ENCODE results near the gene CFAP298. TPM values are rescaled to one million over a fixed set of nuclear protein-coding genes. Genes with fewer than 3 reads are reported as not detected.

The CFAP298 gene
- total and polyA plus RNA-seq, 2 donors (not counting 3 experiments of a cell fraction or from before 2014, with no cell fraction given) = 17.6 to 44.1 TPM

DNA sequence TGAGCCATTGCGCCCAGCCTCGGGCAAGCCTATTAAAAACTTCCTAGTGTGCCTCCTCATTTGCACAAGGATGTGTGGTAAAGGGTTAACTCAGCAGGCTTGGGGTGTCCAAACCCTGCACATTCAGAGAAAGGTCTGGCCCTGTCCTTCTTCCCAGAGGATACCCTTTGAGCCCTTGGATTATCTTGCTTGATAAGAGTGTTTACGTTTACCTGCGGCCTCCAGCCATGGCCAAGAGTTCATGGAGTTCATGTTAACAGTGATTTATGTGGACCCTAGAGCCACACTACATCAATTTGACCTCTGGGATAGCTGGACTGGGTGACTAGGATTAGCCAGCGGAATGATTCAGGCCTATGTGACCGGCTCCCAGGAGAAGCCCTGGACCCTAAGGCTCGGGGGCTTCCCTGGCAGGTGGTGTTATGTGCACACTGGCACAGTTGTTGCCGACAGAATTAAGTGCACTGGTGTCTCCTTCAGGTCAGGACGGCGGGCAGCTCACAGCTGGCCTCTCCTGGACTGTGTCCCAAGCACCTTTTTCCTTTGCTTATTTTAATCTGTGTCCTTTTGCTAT lies 19.2 kb downstream of the CFAP298 start:
- H3K9me3 ChIP-seq (replicated peaks; ENCODE audit: control insufficient read depth, insufficient read depth, low read length) = no peaks in the 10 kb centered on the region
- H3K9ac ChIP-seq (replicated peaks; ENCODE audit: extremely low read depth, insufficient read depth, low read length) = no peak overlapping the region
- no peaks in the 10 kb centered on the region for H3K36me3 ChIP-seq (ENCODE audit: control insufficient read depth in 2 of 2, extremely low read depth in 1 of 2, insufficient read depth in 2 of 2, low read length in 2 of 2)
- H3K4me1 ChIP-seq (ENCODE audit: control insufficient read depth, extremely low read depth, insufficient read depth, low read length) = peaks cover 9% of the 10 kb centered on the region
- ChIA-PET POLR2A (no interaction called here), CTCF (interaction anchor here (9.7 kb wide), 1 partner anchor 187 kb away, joined by 286 read pairs; the partner anchor contains the start of gene EVA1C)
- dilution Hi-C loops (cut with MboI; ENCODE audit: extremely low pct_ligation_motif_present, low sequenced_read_pairs) = no loop called here
- H3K9me1 ChIP-seq (replicated peaks; ENCODE audit: control insufficient read depth, extremely low read depth, insufficient read depth, low read length) = no peaks in the 10 kb centered on the region
- intact Hi-C loops (cut with micrococcal nuclease) = no loop called here
- FAIRE-seq = no peak
- DNase-seq (ENCODE audit: low read depth, low spot score) = no peak
- H3K4me3 ChIP-seq (replicated peaks in 1 of 3; ENCODE audit: insufficient read depth in 1 of 3, low read depth in 1 of 3, low read length in 3 of 3) = no peak overlapping the region
- no peak overlapping the region for H3K27ac ChIP-seq (ENCODE audit: insufficient read depth, low read depth, low read length)
- no TSS peak for BruUV-seq (replicated peaks)
- H3K4me2 ChIP-seq (ENCODE audit: insufficient read depth, low read length) = no peak overlapping the region
- no peaks in the 10 kb centered on the region for H3K27me3 ChIP-seq (ENCODE audit: control insufficient read depth in 2 of 2, insufficient read depth in 2 of 2, low read length in 2 of 2)
- no peak overlapping the region for H2AFZ ChIP-seq (ENCODE audit: low read depth, low read length)
- TF ChIP-seq GATA2 (IDR thresholded peaks at IDR 0.05; ENCODE audit: insufficient read depth, insufficient read length, low read depth, low read length) = no peak
- TF ChIP-seq MYC (IDR thresholded peaks at IDR 0.05; ENCODE audit: low read depth, low read length) = no peak
- no peak for TF ChIP-seq EZH2 (IDR thresholded peaks at IDR 0.05; ENCODE audit: borderline replicate concordance, low read depth, low read length, severe bottlenecking)
- TF ChIP-seq, protein P1, sequence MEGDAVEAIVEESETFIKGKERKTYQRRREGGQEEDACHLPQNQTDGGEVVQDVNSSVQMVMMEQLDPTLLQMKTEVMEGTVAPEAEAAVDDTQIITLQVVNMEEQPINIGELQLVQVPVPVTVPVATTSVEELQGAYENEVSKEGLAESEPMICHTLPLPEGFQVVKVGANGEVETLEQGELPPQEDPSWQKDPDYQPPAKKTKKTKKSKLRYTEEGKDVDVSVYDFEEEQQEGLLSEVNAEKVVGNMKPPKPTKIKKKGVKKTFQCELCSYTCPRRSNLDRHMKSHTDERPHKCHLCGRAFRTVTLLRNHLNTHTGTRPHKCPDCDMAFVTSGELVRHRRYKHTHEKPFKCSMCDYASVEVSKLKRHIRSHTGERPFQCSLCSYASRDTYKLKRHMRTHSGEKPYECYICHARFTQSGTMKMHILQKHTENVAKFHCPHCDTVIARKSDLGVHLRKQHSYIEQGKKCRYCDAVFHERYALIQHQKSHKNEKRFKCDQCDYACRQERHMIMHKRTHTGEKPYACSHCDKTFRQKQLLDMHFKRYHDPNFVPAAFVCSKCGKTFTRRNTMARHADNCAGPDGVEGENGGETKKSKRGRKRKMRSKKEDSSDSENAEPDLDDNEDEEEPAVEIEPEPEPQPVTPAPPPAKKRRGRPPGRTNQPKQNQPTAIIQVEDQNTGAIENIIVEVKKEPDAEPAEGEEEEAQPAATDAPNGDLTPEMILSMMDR (IDR thresholded peaks at IDR 0.05; ENCODE audit: extremely low read depth in 1 of 2, insufficient read depth in 1 of 2, low read depth in 1 of 2, low read length in 2 of 2) = no peak
- TF ChIP-seq POLR2AphosphoS5 (IDR thresholded peaks at IDR 0.05; ENCODE audit: insufficient read depth, low read depth, low read length) = no peak
- no peak for TF ChIP-seq POLR2A (IDR thresholded peaks at IDR 0.05; ENCODE audit: low read depth, low read length)
- no peak for TF ChIP-seq JUN (IDR thresholded peaks at IDR 0.05; ENCODE audit: borderline replicate concordance, insufficient read depth, insufficient read length, low read depth)
- TF ChIP-seq, protein P2, sequence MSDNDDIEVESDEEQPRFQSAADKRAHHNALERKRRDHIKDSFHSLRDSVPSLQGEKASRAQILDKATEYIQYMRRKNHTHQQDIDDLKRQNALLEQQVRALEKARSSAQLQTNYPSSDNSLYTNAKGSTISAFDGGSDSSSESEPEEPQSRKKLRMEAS (IDR thresholded peaks at IDR 0.05; ENCODE audit: insufficient read depth, insufficient read length) = no peak
- no peak for TF ChIP-seq FOS (IDR thresholded peaks at IDR 0.05; ENCODE audit: borderline replicate concordance, insufficient read depth, low read length)
- no peaks in the 10 kb centered on the region for H3K79me2 ChIP-seq (ENCODE audit: control insufficient read depth, insufficient read depth, low read length)
- H4K20me1 ChIP-seq (replicated peaks; ENCODE audit: control insufficient read depth, extremely low read depth, insufficient read depth, low read length) = no peaks in the 10 kb centered on the region

Data from endothelial cell of umbilical vein (primary cell).